SK-N-SH (cell line): ENCODE results near the gene PICALM. TPM values are rescaled to one million over a fixed set of nuclear protein-coding genes. Genes with fewer than 3 reads are reported as not detected.
A peak's percentile ranks its signal among the peaks of the same experiment; 100 is the strongest.
"Not testable (repeated sequence)": the region's sequence is repeated elsewhere in the genome, so short reads cannot be mapped to it uniquely, and the experiment has no call there.

Experiments used
- CTCF ChIA-PET: fragments of 300-600, 350-600 bp; formaldehyde crosslinking; extraction: SDS; loops from one replicate; lab custom pipeline; 2021; lab: Yijun Ruan, JAX
- POLR2A ChIA-PET: fragments of 350-600 bp; sonication (Branson Sonifier 250); formaldehyde crosslinking; extraction: SDS; loops from one replicate; lab custom pipeline; 2020; ENCODE audit warnings: antibody characterized with exemption, inconsistent platforms; lab: Yijun Ruan, JAX
- DNase-seq: peaks from one replicate; pipeline ENCODE4 v3.0.0; 2012
- H2AFZ ChIP-seq: fragments of 200-600 bp; sonication (generic); 2 replicates; pipeline ENCODE4 v1.8.1; 2016; ENCODE audit warnings: antibody characterized with exemption, mild to moderate bottlenecking, low read depth
- H3F3A ChIP-seq: fragments of 200-600 bp; sonication (generic); replicated peaks from 2 replicates; pipeline ENCODE3; 2016; ENCODE audit warnings: antibody characterized with exemption, mild to moderate bottlenecking; ENCODE audit not compliant: insufficient read depth
- H3K27ac ChIP-seq, 2 experiments: fragments of 200-500 bp in 1 of 2; fragments of 200-600 bp in 1 of 2; sonication (Bioruptor generic) in 1 of 2; sonication (generic), shearing (Covaris generic) in 1 of 2; 2 replicates each; pipeline versions ENCODE4 v1.5.1 to v1.6.1; 2014 to 2016; ENCODE audit warnings: low read depth in 2 of 2, inconsistent platforms in 1 of 2, low read length in 1 of 2, mild to moderate bottlenecking in 1 of 2, mixed read lengths in 1 of 2
- H3K27me3 ChIP-seq: fragments of 200-600 bp; sonication (generic), shearing (Covaris generic); 2 replicates; pipeline ENCODE4 v1.6.1; 2016; ENCODE audit warnings: mixed run types; ENCODE audit not compliant: insufficient read depth
- H3K36me3 ChIP-seq, 2 experiments: fragments of 200-500 bp in 1 of 2; fragments of 200-600 bp in 1 of 2; sonication (Bioruptor generic) in 1 of 2; sonication (generic) in 1 of 2; replicated peaks in 1 of 2; 2 replicates each; pipeline versions ENCODE3 to v1.5.1; 2014 to 2016; ENCODE audit warnings: low read length in 1 of 2, mild to moderate bottlenecking in 1 of 2; ENCODE audit not compliant: insufficient read depth in 2 of 2, control insufficient read depth in 1 of 2
- H3K4me1 ChIP-seq, 2 experiments: fragments of 200-500 bp in 1 of 2; fragments of 200-600 bp in 1 of 2; sonication (Bioruptor generic) in 1 of 2; sonication (generic), shearing (Covaris generic) in 1 of 2; 2 replicates each; pipeline versions ENCODE4 v1.5.1 to v1.6.1; 2014 to 2016; ENCODE audit warnings: low read depth in 1 of 2, low read length in 1 of 2, mixed run types in 1 of 2; ENCODE audit not compliant: insufficient read depth in 2 of 2, control insufficient read depth in 1 of 2
- H3K4me2 ChIP-seq: fragments of 200-600 bp; sonication (generic), shearing (Covaris generic); 2 replicates; pipeline ENCODE4 v1.6.1; 2017; ENCODE audit warnings: mixed run types
- H3K4me3 ChIP-seq, 2 experiments: fragments of 200-500 bp in 1 of 2; fragments of 200-600 bp in 1 of 2; sonication (Bioruptor generic) in 1 of 2; sonication (generic), shearing (Covaris generic) in 1 of 2; 2 replicates each; pipeline versions ENCODE4 v1.5.1 to v1.8.1; 2014 to 2016; ENCODE audit warnings: low read depth in 2 of 2, inconsistent platforms in 1 of 2, low read length in 1 of 2, mild to moderate bottlenecking in 1 of 2, mixed read lengths in 1 of 2, moderate library complexity in 1 of 2
- H3K79me2 ChIP-seq: fragments of 200-600 bp; sonication (generic); 2 replicates; pipeline ENCODE4 v1.8.1; 2017; ENCODE audit warnings: mild to moderate bottlenecking; ENCODE audit not compliant: insufficient read depth
- H3K9ac ChIP-seq: fragments of 200-600 bp; sonication (generic); 2 replicates; pipeline ENCODE4 v1.6.1; 2017; ENCODE audit warnings: mixed run types
- H3K9me2 ChIP-seq: fragments of 200-600 bp; sonication (generic); 2 replicates; pipeline ENCODE4 v1.6.1; 2017; ENCODE audit warnings: mixed run types
- H3K9me3 ChIP-seq: fragments of 200-600 bp; sonication (generic); 2 replicates; pipeline ENCODE4 v1.6.1; 2017; ENCODE audit warnings: mixed run types, mild to moderate bottlenecking, moderate library complexity
- H4K20me1 ChIP-seq: fragments of 200-600 bp; sonication (generic); 2 replicates; pipeline ENCODE4 v1.6.1; 2017; ENCODE audit warnings: mild to moderate bottlenecking, mixed run types; ENCODE audit not compliant: insufficient read depth
- MXI1 ChIP-seq: IDR thresholded peaks from 2 replicates; pipeline ENCODE4 v1.6.1; 2012; ENCODE audit warnings: mild to moderate bottlenecking, low read depth, low read length, improper control_type of control experiment
- NFIC ChIP-seq: IDR thresholded peaks from 2 replicates; pipeline ENCODE4 v1.4.0; 2012; ENCODE audit warnings: borderline replicate concordance
- POLR2AphosphoS5 ChIP-seq: IDR thresholded peaks from 2 replicates; pipeline ENCODE4 v1.6.1; 2012; ENCODE audit warnings: low read depth, low read length
- USF2 ChIP-seq: fragments of 150-350 bp; IDR thresholded peaks from 2 replicates; pipeline ENCODE4 v1.6.1; 2017; ENCODE audit warnings: antibody characterized with exemption, low read length, low read depth, borderline replicate concordance
- WGBS: methylation state at CpG from one replicate; pipeline ENCODE4 v1.1.6; 2017; ENCODE audit warnings: low lambda C conversion rate; 5-methylcytosine and 5-hydroxymethylcytosine counted together
- polyA plus RNA-seq, 3 experiments: library from polyadenylated mRNA; depleted of rRNA; stranded (reverse); fragments of >200 nt; gene quantifications; 2 replicates each; pipeline ENCODE4 v1.2.3, GENCODE V29; 2012
- TF ChIP-seq, protein P1 (sequence below): IDR thresholded peaks from 2 replicates; pipeline ENCODE4 v1.4.0; 2012; ENCODE audit warnings: low read depth, borderline replicate concordance

Gene PICALM
- polyA plus RNA-seq, 1 of the 3 experiments (the other 2 are of a cell fraction), result 103 TPM

DNA sequence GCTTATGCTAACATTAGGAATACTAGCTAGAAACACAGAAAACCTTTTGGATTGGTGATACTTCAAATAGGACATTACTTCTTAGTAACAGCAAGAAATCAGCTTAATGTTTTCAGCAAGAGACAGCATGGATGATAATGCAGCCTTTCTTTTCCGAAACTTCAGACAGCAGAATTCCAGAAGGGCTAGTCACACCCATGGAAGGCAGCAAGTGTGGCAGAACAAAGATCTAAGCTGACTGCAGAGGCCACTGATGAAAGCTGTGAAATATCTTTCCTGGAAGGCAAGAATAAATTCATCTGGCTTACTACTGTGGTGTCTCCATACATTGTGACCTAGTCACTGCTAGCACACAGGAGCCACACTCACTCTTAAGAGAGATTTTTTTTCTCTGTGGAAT, 113.4 kb downstream of the PICALM start (continued):
- TF ChIP-seq USF2, result no peak
- TF ChIP-seq, protein P1, sequence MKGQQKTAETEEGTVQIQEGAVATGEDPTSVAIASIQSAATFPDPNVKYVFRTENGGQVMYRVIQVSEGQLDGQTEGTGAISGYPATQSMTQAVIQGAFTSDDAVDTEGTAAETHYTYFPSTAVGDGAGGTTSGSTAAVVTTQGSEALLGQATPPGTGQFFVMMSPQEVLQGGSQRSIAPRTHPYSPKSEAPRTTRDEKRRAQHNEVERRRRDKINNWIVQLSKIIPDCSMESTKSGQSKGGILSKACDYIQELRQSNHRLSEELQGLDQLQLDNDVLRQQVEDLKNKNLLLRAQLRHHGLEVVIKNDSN, result no peak

DNA sequence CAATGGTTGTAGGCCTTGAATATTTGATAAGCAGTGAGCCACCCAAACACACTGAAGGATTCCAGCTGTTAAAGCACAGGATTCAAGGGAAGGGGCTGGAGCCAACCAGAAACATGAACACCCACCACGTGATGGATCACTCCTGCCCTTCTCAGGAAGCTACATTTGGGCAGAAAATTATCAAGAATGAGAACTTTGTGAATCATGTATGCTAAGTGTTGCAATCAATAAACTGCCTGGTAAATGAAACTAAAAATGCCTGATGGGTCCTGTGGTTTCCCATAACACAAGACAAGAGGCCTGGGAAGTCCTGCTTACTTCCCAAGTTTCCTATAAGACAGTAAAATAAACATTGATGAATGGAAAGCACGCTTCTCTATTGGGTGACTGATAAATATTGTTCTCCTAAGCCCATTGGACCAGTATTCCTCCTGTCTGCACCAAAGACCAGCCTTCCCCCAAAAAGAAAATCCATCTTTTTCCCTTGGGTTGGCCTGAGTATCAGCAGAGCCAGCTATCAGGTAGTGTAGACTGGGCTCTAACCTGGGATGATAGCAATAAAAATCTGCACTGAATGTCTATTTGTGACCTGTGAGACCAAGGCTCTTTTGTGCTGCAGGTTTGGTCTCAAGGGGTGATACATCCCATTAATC, 115.3 kb downstream of the PICALM start:
- H4K20me1 ChIP-seq, result no peaks in the 10 kb centered on the region
- TF ChIP-seq, protein P1, result no peak
- TF ChIP-seq MXI1 (no peak), POLR2AphosphoS5 (0 out of 2 replicates have a peak, but pooled peaks have one; percentile 10), NFIC (no peak)
- TF ChIP-seq, all 33 proteins: peak for 1
- CTCF ChIA-PET, result interaction anchor here (0.5 kb wide), 1 partner anchor 291 kb away, joined by 3 read pairs; no protein-coding TSS in a partner anchor
- WGBS, result 60% methylated on average over 2 of the region's 2 CpGs
- no peaks in the 10 kb centered on the region for H3K27me3 ChIP-seq
- H3K27ac ChIP-seq, result no peak overlapping the region
- H3K4me1 ChIP-seq, result peaks cover 0 to 10% of the 10 kb centered on the region in 2 experiments; a peak in 2 of 4 replicates
- POLR2A ChIA-PET, result no interaction called here
- DNase-seq, result no peak
- H3K4me2 ChIP-seq, result no peak overlapping the region
- H3F3A ChIP-seq, result peaks cover 20% of the 10 kb centered on the region
- no peak overlapping the region for H3K4me3 ChIP-seq
- H3K9ac ChIP-seq, result no peak overlapping the region
- no peaks in the 10 kb centered on the region for H3K9me2 ChIP-seq
- H2AFZ ChIP-seq, result no peak overlapping the region
- peaks cover 28 to 46% of the 10 kb centered on the region in 2 experiments for H3K36me3 ChIP-seq
- peaks cover under 1% of the 10 kb centered on the region; the same call in 1 of the 2 replicates for H3K79me2 ChIP-seq
- H3K9me3 ChIP-seq, result no peaks in the 10 kb centered on the region

GRCh38 chr11:85952108-85952485, 116.8 kb downstream of the PICALM start:
- H3K27ac ChIP-seq, H3K9me3 ChIP-seq, H3K4me2 ChIP-seq, H3K9ac ChIP-seq, H3K4me3 ChIP-seq, H3K27me3 ChIP-seq, POLR2A ChIA-PET, H3K79me2 ChIP-seq, H2AFZ ChIP-seq, H4K20me1 ChIP-seq, DNase-seq, H3K9me2 ChIP-seq, CTCF ChIA-PET: not testable (repeated sequence)
- whole genome bisulfite sequencing, result 97% methylated on average over 7 of the region's 7 CpGs
- Histone ChIP-seq H3K36me3 (peaks cover 13 to 31% of the 10 kb centered on the region in 2 experiments), H3F3A (peaks cover 34% of the 10 kb centered on the region), H3K4me1 (peaks cover 0 to 18% of the 10 kb centered on the region in 2 experiments; a peak in 2 of 4 replicates)
